ENCODE data around the gene STK38L. TPM values are rescaled to one million over a fixed set of nuclear protein-coding genes. Genes with fewer than 3 reads are reported as not detected.

Gene STK38L
- 10 to 100 TPM; 34.9 to 45.6 (median 39.5) TPM for polyA plus RNA-seq (ENCODE audit: insufficient read length in 4 of 4)

DNA sequence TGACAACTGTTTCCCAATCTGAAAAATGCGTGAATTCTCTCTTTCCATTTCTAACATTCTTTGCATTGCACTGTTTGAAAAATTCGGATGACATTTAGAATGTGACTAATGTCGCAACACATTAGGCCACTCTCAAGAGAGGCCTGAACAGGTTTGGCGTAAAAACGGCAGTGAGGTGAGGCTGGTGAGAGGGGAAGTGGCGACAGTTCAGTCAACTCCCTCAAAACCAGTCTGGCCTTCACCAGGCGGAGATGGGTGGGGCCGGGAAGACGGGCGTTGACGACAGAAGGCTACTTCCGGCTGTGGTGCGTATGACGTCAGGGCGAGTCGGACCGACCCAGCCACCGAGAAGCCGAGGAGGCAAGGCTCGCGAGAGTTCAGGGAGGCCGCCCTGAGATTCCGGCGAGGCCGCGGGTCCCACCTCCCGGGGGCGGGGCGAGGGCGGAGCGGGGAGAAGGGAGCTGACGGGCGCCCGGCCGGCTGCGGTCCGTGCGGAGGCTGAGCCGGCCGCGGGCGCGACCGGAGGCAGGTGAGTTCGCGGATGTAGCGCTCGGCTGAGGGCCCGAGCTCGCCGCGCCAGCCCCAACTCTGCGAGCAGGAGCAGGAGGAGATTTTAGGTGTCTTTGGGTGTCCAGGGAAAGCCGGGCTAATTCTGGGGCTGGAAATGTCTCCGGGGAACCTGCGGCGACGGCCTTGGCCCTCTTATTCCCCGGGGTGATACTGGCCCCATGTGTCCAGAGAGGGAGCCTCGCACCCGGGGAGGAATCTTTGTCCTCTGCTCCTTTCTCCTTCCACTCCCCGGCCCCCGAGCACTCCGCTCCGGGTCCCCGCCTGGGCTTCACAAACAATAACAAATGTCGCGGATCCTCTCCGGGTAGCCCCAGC is at the start of gene STK38L:
TSS of gene STK38L (plus strand) at position 483 of the 885 bp plus-strand sequence. CDS start 53,435 bp downstream, outside the sequence.
- DNase-seq (ENCODE audit: low read depth in 4 of 4, low spot score in 3 of 4): peak; percentile 84 to 91 (median 88)

DNA sequence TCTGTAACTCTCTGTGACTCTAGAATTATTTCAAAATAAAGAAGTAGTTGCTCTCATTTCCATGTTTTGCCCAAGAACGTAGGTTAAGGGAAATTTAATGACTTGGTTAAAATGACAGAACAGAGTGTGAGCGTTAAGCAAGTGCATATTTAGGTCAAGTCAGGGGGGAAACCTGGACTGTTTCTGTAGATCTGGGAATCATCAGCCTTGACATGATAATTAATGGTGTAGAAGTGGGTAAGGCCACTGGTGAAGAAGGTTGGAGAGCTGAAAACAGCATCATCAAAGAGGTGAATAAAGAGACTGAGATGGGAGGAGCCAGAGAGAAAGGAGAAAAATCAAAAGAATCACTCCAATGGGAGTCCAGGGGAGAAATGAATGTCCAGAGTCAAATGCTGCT is 49.4 kb upstream of the STK38L start:
- no peak for DNase-seq (ENCODE audit: low read depth in 4 of 4, low spot score in 3 of 4)

DNA sequence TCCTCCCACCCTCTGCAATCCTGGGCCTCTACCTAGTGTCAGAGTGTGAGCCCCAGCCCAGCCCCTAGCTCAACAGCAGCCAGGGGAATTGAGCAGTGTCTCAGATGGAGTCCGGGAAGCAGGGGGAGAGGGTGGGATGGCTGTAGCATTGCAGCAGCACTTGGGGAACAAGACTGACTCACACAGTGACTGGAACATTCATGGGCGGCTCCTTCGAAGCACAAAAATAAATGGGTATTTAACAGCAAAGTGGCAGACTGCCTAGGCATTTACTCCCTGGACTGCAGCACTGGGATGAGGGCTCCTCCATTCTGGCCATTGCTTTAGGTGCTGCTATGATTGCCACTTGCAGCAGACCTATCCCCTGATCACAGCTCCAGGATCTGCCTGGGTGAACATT is 46.0 kb upstream of the STK38L start:
- DNase-seq (ENCODE audit: low read depth in 4 of 4, low spot score in 3 of 4): no peak

DNA sequence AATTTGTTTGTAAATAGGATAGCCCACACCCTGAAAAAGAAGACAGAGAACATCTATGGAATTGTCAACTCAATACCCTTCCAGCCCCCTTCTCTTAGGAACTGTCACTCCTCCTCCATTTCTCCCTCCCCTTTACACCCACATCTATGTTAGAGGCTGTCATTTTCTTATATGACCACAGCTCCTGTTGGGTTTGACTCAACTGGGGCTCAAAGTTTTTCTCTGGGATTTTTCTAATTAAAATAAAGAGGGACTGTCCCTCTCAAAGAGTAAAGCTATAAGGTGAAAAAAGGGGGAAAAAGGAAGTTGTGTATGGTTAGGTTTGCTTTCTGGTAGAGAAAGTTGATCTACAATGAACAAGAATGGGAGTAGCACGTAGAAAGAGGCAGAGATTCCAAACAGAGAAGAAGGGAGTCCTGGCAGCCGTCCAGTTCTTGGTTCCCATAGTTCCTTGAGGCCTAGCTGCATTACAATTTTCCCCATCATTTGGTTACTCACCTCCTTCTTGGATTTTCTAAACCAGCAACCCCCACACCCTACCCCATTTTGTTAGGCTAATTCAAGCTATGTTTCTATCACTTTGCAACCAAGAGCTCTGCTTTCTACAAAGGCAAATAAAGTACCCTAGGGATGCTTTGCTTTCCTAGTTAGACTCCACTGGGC is 44.3 kb upstream of the STK38L start:
- no peak for DNase-seq (ENCODE audit: low read depth in 4 of 4, low spot score in 3 of 4)

GRCh38 chr12:27201169-27201568 is 42.9 kb upstream of the STK38L start:
- no peak for DNase-seq (ENCODE audit: low read depth in 4 of 4, low spot score in 3 of 4)

DNA sequence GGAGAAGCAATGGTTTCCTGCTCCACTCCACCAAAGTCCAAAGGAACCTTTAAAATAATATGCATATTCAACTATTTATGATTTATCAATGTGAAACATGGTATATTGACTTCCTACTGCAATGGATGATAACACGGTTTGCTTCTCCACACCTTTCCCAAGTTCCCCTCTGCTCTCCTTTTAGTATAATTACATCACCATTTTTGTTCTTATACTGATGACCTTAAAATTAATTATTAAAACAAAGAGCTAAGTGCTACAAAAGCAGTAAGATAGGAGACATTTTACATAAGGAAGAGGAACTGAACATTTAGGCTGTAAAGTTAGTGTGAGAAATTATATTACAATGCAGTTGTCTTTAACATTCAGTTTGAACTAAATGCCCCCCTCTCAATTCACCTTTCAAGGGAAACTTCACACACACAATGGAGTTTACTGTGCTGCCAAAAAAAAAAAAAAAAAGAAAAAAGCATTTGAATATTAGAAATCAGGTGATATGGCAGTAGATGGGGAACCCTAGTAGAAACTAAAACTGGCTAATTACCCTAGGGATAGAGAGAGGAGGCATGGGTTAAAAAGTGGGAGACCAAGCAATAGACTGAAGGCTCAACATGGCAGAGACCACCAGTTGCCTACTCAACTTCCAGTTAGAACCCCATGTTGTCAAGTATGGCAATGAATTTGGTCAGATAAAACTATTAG is 37.1 kb upstream of the STK38L start:
- DNase-seq (ENCODE audit: low read depth in 4 of 4, low spot score in 3 of 4): no peak

GRCh38 chr12:27207615-27208413 is 36.3 kb upstream of the STK38L start:
- no peak for DNase-seq (ENCODE audit: low read depth in 4 of 4, low spot score in 3 of 4)

- no peak for DNase-seq (ENCODE audit: low read depth in 4 of 4, low spot score in 3 of 4)
These were observed 35.7 kb upstream of the STK38L start for GRCh38 chr12:27208414-27208750.

GRCh38 chr12:27209257-27209910 is 34.7 kb upstream of the STK38L start:
- DNase-seq (ENCODE audit: low read depth in 4 of 4, low spot score in 3 of 4): no peak

DNA sequence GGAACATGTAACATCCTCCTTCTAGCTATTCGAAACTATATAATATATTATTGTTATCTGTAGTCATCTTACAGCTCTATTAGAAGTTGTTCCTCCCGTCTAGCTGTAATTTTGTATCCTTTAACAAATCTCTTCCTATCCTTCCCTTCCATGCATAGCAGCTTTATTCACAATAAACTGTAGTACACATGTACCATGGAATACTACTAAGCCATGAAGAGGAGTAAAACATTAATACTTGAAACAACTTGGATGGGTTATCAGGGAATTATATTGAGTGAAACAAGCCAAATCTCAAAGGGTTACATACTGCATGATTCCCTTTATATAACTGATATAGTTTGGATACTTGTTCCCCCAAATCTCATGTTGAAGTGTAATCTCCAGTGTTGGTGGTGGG is 33.9 kb upstream of the STK38L start:
- no peak for DNase-seq (ENCODE audit: low read depth in 4 of 4, low spot score in 3 of 4)

- no peak for DNase-seq (ENCODE audit: low read depth in 4 of 4, low spot score in 3 of 4)
These were observed 31.2 kb upstream of the STK38L start for GRCh38 chr12:27212861-27213260.

GRCh38 chr12:27213304-27213703 is 30.8 kb upstream of the STK38L start:
- DNase-seq (ENCODE audit: low read depth in 4 of 4, low spot score in 3 of 4): no peak

GRCh38 chr12:27213830-27214787 is 30.0 kb upstream of the STK38L start:
- DNase-seq (ENCODE audit: low read depth in 4 of 4, low spot score in 3 of 4): no peak

DNA sequence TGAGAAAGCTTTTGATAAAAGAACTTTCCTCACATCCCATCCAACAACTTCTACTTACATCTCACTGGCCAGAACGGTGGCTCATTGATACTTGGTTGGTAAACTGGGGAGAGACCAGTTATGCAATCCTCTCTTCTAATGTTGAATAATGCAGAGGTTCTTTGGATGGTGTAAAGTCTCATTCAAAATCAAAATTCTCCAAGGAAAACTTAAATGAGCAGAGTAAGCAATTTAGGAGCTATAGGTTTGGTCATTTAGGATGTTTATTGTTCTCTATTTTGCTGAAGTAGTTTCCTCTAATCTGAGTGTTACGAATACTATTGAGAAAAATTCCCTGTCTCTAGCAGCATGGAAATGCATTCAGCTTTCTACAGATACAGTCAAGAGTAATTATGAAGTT is 26.5 kb upstream of the STK38L start:
- no peak for DNase-seq (ENCODE audit: low read depth in 4 of 4, low spot score in 3 of 4)

DNA sequence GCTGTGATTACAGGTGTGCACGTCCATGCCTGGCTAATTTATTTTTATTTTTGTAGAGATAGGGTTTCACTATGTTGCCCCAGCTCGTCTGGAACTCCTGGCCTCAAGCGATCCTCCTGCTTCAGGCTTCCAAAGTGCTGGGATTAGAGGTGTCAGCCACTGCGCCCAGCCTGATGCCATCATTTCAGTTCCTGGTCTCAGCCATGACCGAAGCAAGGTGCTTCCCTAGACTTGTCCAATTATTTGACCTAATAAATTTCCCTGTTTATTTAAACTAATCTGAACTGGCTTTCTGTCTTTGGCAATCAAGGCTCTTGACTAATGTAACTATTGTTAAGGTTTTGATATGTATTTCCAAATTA is 24.4 kb upstream of the STK38L start:
- no peak for DNase-seq (ENCODE audit: low read depth in 4 of 4, low spot score in 3 of 4)

DNA sequence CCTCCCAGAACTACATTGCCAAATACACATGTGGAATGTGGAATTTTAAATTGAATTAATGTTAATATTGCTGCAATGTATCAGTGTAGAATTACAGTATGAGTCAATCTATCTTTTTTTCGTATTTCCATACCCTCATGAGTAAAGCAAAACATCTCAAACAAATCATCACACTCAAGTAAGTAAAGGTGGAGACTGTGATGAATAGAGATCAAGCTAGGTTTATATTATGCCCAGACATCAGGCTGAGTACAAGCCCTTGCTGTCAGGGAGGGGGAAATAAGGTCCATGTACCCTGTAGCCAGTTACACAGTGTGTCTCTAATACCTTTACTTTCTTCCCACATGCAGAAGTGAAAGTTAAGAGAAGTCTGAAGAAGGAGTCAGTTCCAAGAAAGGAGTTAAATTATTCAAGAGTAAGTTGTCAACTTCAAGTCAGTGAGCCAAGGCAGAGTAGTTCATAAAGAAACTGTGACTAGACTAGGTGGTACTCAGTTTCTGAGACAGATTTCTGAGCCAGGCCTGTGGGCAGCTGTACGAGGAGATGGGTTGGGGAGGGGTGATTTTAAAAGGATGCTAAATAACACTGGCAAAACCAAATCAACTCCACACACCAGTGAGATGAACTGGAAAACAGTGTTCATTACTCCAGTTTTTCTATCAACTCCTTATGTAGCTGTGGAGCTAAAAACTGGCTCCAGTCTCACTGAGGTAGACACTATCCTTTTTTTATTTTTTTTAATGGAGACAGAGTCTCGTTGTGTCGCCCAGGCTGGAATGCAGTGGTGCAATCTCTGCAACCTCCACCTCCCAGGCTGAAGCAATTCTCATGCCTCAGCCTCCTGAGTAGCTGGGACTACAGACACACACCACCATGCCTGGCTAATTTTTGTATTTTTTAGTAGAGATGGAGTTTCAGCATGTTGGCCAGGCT is 23.8 kb upstream of the STK38L start:
- no peak for DNase-seq (ENCODE audit: low read depth in 4 of 4, low spot score in 3 of 4)

DNA sequence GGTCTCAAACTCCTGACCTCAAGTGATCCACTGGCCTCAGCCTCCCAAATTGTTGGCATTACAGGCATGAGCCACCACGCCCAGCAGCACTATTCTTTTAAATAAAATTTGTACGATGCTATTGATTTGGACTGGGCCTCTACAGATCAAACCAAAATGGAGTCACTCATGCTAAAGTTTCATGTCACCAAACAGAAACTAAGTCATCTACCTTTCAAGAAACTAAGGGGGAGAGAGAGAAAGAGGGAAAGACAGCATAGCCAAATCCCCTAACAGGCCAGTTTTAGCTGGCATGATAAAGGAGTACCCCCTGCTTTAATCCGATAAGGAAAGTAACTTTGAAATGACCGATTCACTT is 23.1 kb upstream of the STK38L start:
- DNase-seq (ENCODE audit: low read depth in 4 of 4, low spot score in 3 of 4): no peak
